ENCODE data around the gene PHACTR1.

DNA sequence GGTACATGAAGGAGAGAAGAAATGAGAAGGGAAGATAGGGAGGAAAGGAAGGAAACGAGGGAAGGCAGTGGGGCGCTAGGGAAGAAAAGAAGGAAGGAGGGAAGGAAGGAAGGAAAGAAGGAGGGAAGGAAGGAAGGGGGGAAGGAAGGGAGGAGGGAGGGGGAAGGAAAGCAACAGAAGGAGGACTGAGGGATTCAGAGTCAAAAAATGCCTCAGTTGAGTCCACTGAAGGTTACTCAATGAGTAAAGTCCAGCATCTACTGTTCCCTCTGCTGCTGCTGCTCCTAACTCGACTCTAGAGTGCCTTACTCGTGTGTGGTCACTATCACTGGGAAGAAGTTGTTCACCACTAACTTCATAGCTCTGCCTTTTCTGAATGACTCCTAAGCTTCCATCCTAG lies 33.8 kb downstream of the PHACTR1 start:
- TF ChIP-seq TFAP4 (CRISPR knock-in tag; IDR thresholded peaks at IDR 0.05; ENCODE audit: borderline replicate concordance): no peak
- no peak for TF ChIP-seq SMARCA4 (IDR thresholded peaks at IDR 0.05)
- TF ChIP-seq ZBTB7A (IDR thresholded peaks at IDR 0.05; ENCODE audit: borderline replicate concordance, control insufficient read depth, low read depth, low read length): no peak
- TF ChIP-seq RCOR1 (IDR thresholded peaks at IDR 0.05; ENCODE audit: borderline replicate concordance in 1 of 2, low read depth in 2 of 2, low read length in 2 of 2): no peak
- TF ChIP-seq, protein P1, sequence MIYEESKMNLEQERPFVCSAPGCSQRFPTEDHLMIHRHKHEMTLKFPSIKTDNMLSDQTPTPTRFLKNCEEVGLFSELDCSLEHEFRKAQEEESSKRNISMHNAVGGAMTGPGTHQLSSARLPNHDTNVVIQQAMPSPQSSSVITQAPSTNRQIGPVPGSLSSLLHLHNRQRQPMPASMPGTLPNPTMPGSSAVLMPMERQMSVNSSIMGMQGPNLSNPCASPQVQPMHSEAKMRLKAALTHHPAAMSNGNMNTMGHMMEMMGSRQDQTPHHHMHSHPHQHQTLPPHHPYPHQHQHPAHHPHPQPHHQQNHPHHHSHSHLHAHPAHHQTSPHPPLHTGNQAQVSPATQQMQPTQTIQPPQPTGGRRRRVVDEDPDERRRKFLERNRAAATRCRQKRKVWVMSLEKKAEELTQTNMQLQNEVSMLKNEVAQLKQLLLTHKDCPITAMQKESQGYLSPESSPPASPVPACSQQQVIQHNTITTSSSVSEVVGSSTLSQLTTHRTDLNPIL (CRISPR knock-in tag; IDR thresholded peaks at IDR 0.05): no peak
- TF ChIP-seq, protein P2, sequence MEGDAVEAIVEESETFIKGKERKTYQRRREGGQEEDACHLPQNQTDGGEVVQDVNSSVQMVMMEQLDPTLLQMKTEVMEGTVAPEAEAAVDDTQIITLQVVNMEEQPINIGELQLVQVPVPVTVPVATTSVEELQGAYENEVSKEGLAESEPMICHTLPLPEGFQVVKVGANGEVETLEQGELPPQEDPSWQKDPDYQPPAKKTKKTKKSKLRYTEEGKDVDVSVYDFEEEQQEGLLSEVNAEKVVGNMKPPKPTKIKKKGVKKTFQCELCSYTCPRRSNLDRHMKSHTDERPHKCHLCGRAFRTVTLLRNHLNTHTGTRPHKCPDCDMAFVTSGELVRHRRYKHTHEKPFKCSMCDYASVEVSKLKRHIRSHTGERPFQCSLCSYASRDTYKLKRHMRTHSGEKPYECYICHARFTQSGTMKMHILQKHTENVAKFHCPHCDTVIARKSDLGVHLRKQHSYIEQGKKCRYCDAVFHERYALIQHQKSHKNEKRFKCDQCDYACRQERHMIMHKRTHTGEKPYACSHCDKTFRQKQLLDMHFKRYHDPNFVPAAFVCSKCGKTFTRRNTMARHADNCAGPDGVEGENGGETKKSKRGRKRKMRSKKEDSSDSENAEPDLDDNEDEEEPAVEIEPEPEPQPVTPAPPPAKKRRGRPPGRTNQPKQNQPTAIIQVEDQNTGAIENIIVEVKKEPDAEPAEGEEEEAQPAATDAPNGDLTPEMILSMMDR (IDR thresholded peaks at IDR 0.05 in 2 of 3, conservative IDR thresholded peaks at IDR 0.05 in 1 of 3; ENCODE audit: insufficient read depth in 2 of 3, low read depth in 1 of 3, low read length in 3 of 3): no peak
- no peak for TF ChIP-seq ZSCAN29 (IDR thresholded peaks at IDR 0.05)
- no peak for TF ChIP-seq EP300 (IDR thresholded peaks at IDR 0.05; ENCODE audit: low read length)
- TF ChIP-seq BACH1 (tag; IDR thresholded peaks at IDR 0.05): no peak
- TF ChIP-seq ZZZ3 (IDR thresholded peaks at IDR 0.05): no peak
- TF ChIP-seq, protein P3, sequence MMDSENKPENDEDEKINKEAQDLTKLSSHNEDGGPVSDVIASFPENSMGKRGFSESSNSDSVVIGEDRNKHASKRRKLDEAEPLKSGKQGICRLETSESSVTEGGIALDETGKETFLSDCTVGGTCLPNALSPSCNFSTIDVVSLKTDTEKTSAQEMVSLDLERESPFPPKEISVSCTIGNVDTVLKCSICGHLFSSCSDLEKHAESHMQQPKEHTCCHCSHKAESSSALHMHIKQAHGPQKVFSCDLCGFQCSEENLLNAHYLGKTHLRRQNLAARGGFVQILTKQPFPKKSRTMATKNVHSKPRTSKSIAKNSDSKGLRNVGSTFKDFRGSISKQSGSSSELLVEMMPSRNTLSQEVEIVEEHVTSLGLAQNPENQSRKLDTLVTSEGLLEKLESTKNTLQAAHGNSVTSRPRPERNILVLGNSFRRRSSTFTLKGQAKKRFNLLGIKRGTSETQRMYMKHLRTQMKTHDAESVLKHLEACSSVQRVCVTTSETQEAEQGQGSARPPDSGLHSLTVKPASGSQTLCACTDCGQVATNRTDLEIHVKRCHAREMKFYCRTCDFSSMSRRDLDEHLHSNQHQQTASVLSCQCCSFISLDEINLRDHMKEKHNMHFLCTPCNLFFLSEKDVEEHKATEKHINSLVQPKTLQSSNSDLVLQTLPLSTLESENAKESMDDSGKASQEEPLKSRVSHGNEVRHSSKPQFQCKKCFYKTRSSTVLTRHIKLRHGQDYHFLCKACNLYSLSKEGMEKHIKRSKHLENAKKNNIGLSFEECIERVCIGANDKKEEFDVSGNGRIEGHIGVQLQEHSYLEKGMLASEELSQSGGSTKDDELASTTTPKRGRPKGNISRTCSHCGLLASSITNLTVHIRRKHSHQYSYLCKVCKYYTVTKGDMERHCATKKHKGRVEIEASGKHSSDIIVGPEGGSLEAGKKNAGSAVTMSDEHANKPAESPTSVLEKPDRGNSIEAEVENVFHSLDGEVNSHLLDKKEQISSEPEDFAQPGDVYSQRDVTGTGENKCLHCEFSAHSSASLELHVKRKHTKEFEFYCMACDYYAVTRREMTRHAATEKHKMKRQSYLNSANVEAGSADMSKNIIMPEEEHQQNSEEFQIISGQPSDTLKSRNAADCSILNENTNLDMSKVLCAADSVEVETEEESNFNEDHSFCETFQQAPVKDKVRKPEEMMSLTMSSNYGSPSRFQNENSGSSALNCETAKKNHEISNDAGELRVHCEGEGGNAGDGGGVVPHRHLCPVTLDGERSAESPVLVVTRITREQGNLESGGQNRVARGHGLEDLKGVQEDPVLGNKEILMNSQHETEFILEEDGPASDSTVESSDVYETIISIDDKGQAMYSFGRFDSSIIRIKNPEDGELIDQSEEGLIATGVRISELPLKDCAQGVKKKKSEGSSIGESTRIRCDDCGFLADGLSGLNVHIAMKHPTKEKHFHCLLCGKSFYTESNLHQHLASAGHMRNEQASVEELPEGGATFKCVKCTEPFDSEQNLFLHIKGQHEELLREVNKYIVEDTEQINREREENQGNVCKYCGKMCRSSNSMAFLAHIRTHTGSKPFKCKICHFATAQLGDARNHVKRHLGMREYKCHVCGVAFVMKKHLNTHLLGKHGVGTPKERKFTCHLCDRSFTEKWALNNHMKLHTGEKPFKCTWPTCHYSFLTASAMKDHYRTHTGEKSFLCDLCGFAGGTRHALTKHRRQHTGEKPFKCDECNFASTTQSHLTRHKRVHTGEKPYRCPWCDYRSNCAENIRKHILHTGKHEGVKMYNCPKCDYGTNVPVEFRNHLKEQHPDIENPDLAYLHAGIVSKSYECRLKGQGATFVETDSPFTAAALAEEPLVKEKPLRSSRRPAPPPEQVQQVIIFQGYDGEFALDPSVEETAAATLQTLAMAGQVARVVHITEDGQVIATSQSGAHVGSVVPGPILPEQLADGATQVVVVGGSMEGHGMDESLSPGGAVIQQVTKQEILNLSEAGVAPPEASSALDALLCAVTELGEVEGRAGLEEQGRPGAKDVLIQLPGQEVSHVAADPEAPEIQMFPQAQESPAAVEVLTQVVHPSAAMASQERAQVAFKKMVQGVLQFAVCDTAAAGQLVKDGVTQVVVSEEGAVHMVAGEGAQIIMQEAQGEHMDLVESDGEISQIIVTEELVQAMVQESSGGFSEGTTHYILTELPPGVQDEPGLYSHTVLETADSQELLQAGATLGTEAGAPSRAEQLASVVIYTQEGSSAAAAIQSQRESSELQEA (IDR thresholded peaks at IDR 0.05; ENCODE audit: low read depth): no peak
